HG03469 (cell line): Measurements from ENCODE around the gene SUV39H1.

Experiments used
- ATAC-seq: cut with Tn5 transposase; IDR thresholded peaks from one replicate; pipeline ENCODE4 v1.9.1; 2021; ENCODE audit warnings: mild to moderate bottlenecking, moderate library complexity, moderate number of reproducible peaks; ENCODE audit not compliant: unreplicated experiment

Gene SUV39H1

DNA sequence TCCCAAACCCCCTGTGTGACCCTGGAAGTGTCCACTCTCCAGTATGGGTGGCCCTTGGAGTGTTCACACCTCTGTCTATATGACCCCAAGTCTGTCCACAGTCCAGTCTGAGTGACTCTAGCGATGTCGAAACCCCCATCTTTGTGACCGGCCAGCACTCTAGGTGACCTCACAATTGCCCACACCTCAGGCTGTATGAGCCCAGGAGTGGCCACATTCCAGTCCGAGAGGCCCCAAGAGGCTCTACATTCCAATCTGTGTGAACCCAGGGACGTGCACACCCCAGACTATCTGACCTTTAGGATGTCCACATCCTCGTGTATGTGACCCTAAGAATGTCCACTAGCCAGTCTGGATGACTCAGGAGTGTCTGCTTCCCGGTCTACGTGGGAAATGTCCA lies 57.7 kb downstream of the SUV39H1 start:
- ATAC-seq, result no peak
